Measurements from ENCODE around the gene CARD6. TPM values are rescaled to one million over a fixed set of nuclear protein-coding genes. Genes with fewer than 3 reads are reported as not detected.
A peak's percentile ranks its signal among the peaks of the same experiment; 100 is the strongest.

CARD6 gene
- total RNA-seq, 6 experiments from 2014 or later, result 1.4 to 3.7 (median 3.4) TPM

- H3K4me3 Mint-ChIP-seq, result peak overlapping the region; percentile 86
- DNase-seq, result peak; percentile 52
- peaks cover 59% of the 10 kb centered on the region for H3K4me1 Mint-ChIP-seq (ENCODE audit: low read depth)
- H3K36me3 Mint-ChIP-seq (ENCODE audit: low read depth), result peaks cover 17% of the 10 kb centered on the region
- no peaks in the 10 kb centered on the region for H3K27me3 Mint-ChIP-seq (ENCODE audit: insufficient read depth)
- no peak for TF ChIP-seq CTCF (IDR thresholded peaks at IDR 0.05)
- H3K27ac Mint-ChIP-seq, result peak overlapping the region; percentile 95
- H3K9me3 Mint-ChIP-seq, result no peaks in the 10 kb centered on the region
Observed at GRCh38 chr5:40797273-40798011, 43.7 kb upstream of the CARD6 start.

GRCh38 chr5:40798012-40798800, 43.0 kb upstream of the CARD6 start, which contains the start of gene PRKAA1:
Gene PRKAA1 (minus strand): TSS chr5:40798374. CDS start chr5:40798189, 185 bp downstream.
- H3K36me3 Mint-ChIP-seq (ENCODE audit: low read depth), result peaks cover 17% of the 10 kb centered on the region

GRCh38 chr5:40798801-40799210, 42.4 kb upstream of the CARD6 start:
- Mint-ChIP-seq H3K27ac (peak overlapping the region; percentile 74), H3K36me3 (ENCODE audit: low read depth) (peaks cover 17% of the 10 kb centered on the region), H3K4me3 (peak overlapping the region; percentile 86), H3K4me1 (ENCODE audit: low read depth) (peaks cover 50% of the 10 kb centered on the region), H3K9me3 (no peaks in the 10 kb centered on the region), H3K27me3 (ENCODE audit: insufficient read depth) (no peaks in the 10 kb centered on the region)
- DNase-seq, result peak; percentile 53
- TF ChIP-seq CTCF (IDR thresholded peaks at IDR 0.05), result no peak

More at GRCh38 chr5:40798012-40798800, 43.0 kb upstream of the CARD6 start, which contains the start of gene PRKAA1:
- Mint-ChIP-seq H3K4me3 (peak within 1 kb of the TSS; percentile 86), H3K9me3 (no peaks in the 10 kb centered on the region), H3K27me3 (ENCODE audit: insufficient read depth) (no peaks in the 10 kb centered on the region), H3K4me1 (ENCODE audit: low read depth) (peaks cover 56% of the 10 kb centered on the region), H3K27ac (peak within 1 kb of the TSS; percentile 95)
- peak; percentile 70 for DNase-seq
- TF ChIP-seq CTCF (IDR thresholded peaks at IDR 0.05), result peak; percentile 85

GRCh38 chr5:40799258-40799657, 41.9 kb upstream of the CARD6 start:
- DNase-seq, result no peak
- Mint-ChIP-seq H3K9me3 (no peaks in the 10 kb centered on the region), H3K36me3 (ENCODE audit: low read depth) (peaks cover 13% of the 10 kb centered on the region), H3K4me1 (ENCODE audit: low read depth) (peaks cover 46% of the 10 kb centered on the region), H3K27me3 (ENCODE audit: insufficient read depth) (no peaks in the 10 kb centered on the region), H3K27ac (peak overlapping the region; percentile 74), H3K4me3 (peak overlapping the region; percentile 86)
- no peak for TF ChIP-seq CTCF (IDR thresholded peaks at IDR 0.05)

GRCh38 chr5:40801771-40802562, 39.2 kb upstream of the CARD6 start:
- H3K9me3 Mint-ChIP-seq, result no peaks in the 10 kb centered on the region
- no peak for DNase-seq
- H3K4me1 Mint-ChIP-seq (ENCODE audit: low read depth), result peaks cover 22% of the 10 kb centered on the region
- TF ChIP-seq CTCF (IDR thresholded peaks at IDR 0.05), result no peak
- H3K36me3 Mint-ChIP-seq (ENCODE audit: low read depth), result no peaks in the 10 kb centered on the region
- H3K27me3 Mint-ChIP-seq (ENCODE audit: insufficient read depth), result no peaks in the 10 kb centered on the region
- H3K4me3 Mint-ChIP-seq, result peak overlapping the region; percentile 3; the same call in 1 of the 2 replicates
- H3K27ac Mint-ChIP-seq, result no peak overlapping the region; the same call in 1 of the 2 replicates
